ENCODE data around the gene CLASRP.
A peak's percentile ranks its signal among the peaks of the same experiment; 100 is the strongest.

Gene CLASRP

GRCh38 chr19:45107621-45108150, 68.8 kb downstream of the CLASRP start:
- H3K27ac ChIP-seq = no peak overlapping the region
- TF ChIP-seq CTCF (conservative IDR thresholded peaks at IDR 0.05) (no peak), ZFX (IDR thresholded peaks at IDR 0.05) (no peak)

GRCh38 chr19:45110851-45111266, 72.0 kb downstream of the CLASRP start:
- H3K27ac ChIP-seq = no peak overlapping the region
- TF ChIP-seq CTCF (conservative IDR thresholded peaks at IDR 0.05) (no peak), ZFX (IDR thresholded peaks at IDR 0.05) (no peak)

- TF ChIP-seq ZFX (IDR thresholded peaks at IDR 0.05) = no peak
- TF ChIP-seq CTCF (conservative IDR thresholded peaks at IDR 0.05) = no peak
- H3K27ac ChIP-seq = no peak overlapping the region
Measured at GRCh38 chr19:45112111-45112827, 73.4 kb downstream of the CLASRP start.

GRCh38 chr19:45113628-45114027, 74.8 kb downstream of the CLASRP start:
- peak overlapping the region; percentile 41; the same call in 1 of the 2 replicates for H3K27ac ChIP-seq
- TF ChIP-seq ZFX (IDR thresholded peaks at IDR 0.05) = no peak
- no peak for TF ChIP-seq CTCF (conservative IDR thresholded peaks at IDR 0.05)

- TF ChIP-seq ZFX (IDR thresholded peaks at IDR 0.05) (no peak), CTCF (conservative IDR thresholded peaks at IDR 0.05) (no peak)
- peak overlapping the region; percentile 41; the same call in 1 of the 2 replicates for H3K27ac ChIP-seq
Measured at GRCh38 chr19:45114116-45114515, 75.3 kb downstream of the CLASRP start.

GRCh38 chr19:45115809-45116615, 77.2 kb downstream of the CLASRP start:
- no peak overlapping the region for H3K27ac ChIP-seq
- no peak for TF ChIP-seq ZFX (IDR thresholded peaks at IDR 0.05)
- no peak for TF ChIP-seq CTCF (conservative IDR thresholded peaks at IDR 0.05)

GRCh38 chr19:45117167-45117594, 78.3 kb downstream of the CLASRP start:
- no peak overlapping the region for H3K27ac ChIP-seq
- no peak for TF ChIP-seq CTCF (conservative IDR thresholded peaks at IDR 0.05)
- TF ChIP-seq ZFX (IDR thresholded peaks at IDR 0.05) = no peak

All from C4-2B (cell line).